Stimulated activated CD8-positive, alpha-beta memory T cell treated with anti-CD3 and anti-CD28 coated beads, Interleukin-4, amount 100 ng/mL, for 48 hours (primary cell): ENCODE measurements around the gene UMODL1.

Experiments used
- DNase-seq: peaks from one replicate; pipeline ENCODE4 v3.0.0-alpha.2; 2020

The UMODL1 gene

DNA sequence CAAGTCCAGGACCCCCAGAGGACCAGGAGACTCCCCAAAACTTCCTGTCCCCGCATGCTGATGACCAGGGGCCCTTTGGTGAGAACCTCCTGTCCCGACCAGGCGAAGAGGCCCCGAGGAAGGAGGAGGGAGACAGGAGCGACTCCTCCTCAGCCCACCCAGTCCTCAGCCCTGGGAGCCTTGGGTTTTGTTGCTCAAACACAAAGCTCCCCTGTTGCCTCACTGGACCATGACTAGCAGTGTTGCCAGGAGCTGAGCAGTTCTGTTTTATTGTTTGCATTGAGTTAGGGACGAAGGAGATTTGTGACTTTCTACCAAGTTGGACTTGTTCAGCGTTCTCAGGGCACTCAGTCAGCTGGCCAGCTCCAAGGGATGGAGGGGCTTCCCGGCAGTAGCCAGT lies 10.0 kb downstream of the UMODL1 start:
- DNase-seq, result no peak

DNA sequence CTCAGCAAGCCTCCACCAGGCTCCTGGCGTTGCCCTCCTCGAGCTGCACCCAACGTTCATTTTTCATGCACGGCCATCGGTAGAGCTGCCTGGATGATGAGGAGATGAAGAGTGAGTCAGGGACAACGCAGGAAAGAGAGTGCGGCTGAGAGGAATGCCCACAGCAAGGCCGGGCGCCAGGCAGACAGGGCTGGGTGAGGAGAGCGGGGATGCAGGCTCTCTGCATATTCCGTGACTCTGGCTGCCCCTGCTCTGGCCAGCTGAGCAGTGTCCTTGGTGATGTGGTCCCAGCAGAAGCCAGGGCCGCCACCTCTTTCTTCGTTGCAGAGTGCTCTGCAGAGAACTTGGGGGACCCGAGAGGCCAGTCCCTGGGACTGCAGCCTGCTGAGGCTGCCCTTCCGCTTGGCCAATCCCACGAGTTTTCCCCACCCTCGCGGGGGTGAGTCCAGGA lies 10.8 kb downstream of the UMODL1 start:
- no peak for DNase-seq

DNA sequence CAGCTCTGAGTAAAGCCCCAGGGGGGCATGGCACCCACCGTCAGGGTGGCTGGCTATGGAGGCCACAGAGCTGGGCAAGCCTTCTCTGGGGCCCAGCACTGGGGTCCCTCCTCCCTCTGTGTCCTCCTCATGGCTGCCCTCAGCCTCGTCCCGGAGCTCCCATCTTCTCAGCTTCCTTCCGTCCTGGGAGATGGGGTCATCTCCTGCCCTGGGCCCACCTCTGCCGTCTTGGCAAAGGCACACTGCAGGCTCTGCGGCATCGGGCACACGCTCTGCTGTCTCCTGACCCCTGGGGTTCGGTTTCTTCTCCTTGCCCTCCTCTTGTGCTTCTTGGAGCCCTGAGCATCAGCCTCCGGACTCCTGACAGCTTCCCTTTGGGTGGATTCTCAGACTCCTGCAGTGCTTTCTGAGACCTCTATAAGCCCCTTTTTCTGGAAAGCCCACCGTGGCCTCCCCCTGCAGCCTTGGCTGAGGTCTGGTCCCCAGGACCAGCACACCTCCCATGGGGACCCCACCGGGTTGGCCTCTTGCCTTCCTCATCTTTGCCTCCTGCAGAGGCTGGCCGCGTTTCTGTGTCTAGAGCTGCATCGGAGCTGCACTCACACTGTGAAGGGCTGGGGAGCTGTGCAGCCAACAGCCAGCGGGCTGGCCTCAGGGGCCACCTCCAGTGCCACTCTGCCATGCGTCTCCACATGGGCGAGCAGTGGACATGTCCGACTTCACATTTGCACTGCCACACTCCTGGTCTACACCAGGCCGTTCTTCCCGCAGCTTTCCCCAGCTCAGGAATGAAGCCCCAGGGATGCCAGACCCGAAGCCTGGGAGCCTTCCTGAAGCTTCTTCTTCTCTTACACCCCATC lies 11.6 kb downstream of the UMODL1 start:
- no peak for DNase-seq

DNA sequence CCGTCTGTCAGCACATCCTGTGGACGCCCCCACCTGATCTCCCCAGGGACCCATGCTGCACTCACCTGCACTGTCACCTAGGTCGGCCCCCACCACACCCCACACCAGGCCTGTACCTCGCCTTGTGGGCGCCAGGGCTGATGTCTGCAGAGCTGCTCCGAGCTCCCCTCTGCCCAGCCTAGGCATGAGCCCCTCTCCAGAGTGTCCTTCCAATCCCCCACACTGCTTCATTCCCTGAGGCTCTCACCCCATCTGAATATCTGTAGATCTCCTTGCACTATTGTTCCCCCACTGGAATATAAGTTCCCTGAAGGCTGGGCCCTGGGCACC lies 12.2 kb downstream of the UMODL1 start:
- no peak for DNase-seq

DNA sequence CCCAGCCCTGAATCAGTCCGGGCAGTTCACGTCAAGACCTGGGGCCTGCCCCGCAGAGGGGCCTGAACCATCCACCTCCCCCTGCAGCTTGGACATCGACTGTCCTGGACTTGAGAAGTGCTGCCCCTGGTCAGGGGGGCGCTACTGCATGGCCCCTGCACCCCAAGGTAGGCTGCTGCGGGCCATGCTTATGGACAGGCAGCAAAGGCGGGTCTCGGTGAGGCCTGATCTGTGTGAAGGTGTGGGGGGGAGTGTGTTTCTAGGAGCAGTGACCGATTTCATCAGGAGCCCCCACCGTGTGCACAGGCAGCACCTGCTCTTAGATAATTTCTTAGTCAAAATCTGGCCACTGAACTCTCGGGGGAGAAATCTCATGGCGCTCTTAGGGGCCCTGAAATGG lies 13.0 kb downstream of the UMODL1 start:
- DNase-seq, result no peak

DNA sequence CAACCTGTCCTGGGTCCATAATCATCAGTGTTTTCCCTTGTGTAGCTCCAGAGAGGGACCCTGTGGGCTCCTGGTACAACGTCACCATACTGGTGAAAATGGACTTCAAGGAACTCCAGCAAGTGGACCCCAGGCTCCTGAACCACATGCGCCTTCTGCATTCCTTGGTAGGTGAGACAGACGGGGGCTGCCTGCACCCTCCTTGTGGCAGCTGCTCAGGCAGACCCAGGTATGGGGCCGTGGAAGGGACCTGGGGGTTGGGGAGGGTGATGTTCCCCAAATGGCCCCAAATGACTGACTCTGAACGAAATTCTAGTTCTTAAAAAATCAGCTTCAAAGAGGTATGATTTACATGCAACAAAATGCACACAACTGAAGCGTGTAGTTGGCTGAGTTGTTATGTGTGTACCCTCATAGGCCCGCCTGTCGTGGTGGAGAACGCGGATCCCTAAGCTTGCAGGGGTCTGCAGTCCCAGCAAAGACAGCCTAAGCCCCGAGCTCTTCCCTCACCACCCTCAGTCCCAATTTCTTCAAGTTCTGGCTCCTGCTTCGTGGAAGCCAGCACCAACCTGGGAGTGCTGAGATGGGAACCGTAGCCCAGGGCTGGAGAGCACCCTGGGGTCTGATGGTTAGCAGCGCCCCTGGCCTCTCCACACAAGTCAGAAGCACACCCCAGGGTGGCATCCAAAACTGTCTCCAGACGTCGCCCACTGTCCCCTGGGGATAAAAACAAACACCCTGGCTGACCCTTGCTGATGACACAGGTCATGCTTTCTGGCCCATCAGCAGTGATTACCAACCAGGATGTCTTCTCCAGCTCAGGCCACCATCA lies 14.3 kb downstream of the UMODL1 start:
- no peak for DNase-seq

DNA sequence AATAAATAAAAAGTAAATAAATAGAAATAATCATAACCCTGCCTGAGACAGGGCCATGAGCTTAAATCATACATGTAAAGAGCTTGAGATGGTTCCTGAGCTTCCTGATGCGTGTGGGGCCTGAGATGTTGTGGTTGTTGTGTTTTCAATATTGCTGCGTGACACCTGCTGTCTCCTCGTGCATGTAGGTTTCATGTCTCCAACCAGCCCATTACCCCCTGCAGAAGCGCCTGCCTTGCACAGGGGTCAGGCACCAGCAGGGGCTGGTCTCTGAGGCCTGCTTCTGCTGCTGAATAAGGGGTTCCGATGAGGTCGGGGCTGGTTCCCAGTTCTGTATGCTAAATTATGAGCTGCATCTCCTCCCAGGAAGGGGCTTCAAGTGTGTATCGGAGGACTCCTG lies 15.9 kb downstream of the UMODL1 start:
- no peak for DNase-seq

DNA sequence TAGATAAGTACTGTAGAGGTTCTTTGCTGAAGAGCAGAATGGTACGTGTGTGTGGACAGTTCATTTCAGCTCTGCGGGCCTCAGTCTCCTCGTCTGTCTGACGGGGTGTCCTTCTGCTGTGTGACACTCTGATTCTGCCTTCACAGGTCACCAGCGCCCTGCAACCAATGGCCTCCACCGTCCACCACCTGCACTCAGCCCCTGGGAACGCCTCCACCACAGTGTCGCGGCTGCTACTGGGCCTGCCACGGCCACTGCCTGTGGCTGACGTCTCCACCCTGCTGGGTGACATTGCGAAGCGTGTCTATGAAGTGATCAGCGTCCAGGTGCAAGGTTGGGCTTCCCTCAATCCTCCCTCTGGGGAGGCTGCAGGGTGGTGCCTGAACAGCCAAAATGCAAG lies 17.0 kb downstream of the UMODL1 start:
- DNase-seq, result no peak

DNA sequence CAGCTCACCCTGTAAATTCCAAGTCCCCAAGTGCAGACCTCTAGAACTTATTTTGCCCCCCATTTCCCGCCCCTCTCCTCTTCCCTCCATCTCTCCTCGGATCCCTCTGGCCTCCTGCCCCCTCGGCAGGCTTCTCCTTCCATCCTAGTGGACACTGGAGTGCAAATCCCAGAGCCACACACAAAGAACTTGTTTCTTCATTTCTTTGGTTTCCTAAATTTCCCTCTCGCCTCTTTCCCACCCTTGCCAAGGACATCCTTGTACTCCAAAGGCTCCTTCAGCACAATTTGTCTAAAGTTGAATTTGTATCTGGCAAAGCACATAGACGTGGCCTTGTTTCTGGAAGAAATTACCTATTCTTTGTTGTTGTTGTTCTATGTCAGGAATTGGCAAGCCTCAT lies 17.5 kb downstream of the UMODL1 start:
- no peak for DNase-seq

DNA sequence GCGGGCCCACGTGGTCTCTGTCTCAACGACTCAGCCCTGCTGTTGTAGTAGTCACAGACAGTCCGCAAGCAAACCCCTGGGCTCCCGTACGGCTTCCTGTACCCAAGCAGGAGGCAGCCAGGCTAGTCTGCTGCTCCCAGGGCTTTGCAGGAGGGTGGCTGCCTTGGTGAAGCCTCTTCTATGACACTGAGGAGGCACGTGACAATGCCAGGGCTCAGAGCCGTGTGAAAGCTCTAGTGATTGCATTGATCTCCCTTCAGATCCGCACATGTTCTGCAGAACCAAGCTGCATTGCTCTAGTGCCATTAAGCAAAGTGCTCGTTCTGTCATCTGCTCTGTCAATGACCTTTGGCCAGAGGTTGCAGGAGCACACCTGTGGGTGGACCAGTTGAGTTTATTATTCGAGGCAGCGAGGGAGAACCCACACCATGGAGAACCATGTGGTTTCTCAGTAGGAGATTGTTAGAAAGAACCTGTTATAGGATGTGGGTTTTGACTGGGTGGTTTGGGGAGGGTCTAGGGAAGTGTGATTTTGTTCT lies 18.0 kb downstream of the UMODL1 start:
- no peak for DNase-seq

DNA sequence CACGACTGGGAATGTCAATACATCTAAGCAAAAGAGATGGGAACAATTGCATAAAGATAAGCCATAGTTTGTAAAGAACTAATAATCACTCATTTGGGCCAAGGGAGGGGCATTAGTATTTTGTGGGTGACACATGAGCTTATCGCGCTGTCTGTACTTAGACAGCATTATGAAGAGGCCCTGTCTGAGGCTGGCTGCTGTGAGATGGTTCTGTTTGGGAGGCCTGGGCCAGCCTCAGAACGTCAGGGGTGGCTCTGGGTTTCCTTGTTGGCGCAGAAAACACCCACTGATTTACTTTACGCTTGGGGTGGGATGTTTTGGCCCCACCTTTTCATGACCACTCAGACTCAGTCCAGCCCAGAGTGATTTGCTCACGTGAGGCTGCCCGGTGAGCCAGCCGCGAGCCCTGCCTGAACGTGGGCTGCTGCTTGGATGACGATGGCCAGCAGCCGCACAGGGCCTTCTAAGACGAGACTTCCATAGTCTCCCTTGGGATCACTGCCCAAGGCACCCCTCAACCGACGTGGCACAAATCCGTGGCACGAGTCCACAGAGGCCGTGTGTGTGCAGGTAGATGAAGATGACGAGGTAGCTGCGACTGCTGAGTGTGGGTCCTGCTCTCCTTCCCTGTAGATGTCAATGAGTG lies 18.7 kb downstream of the UMODL1 start:
- no peak for DNase-seq

DNA sequence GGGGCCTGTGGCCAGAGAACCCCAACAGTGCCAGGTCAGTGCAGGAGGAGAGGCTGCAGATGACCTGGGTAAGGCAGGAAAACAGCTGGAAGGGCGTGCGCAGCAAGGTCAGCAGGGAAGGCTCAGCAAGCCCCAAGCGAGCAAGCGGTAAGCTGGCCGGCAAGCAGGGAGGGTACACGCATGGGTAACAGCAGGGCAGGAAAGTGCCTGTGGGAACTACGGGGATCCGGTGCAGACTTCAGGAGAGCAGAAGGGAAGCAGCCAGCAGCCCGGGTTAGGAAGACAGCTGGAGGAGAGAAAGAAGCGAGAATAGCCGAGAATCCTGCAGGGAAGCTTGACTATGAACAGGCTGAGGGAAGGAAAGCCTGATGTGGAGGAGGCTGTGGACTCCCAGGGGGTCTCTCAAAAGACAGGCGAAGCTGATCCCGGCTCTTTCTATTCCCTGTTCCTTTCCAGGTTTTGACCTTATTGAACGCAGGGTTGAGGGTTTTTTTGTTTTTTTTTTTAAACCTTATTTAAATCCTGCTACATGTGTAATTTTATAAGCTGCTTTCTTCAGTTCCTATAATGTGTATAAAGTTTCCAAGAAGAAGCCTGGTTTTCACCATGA lies 20.9 kb downstream of the UMODL1 start:
- DNase-seq, result no peak

DNA sequence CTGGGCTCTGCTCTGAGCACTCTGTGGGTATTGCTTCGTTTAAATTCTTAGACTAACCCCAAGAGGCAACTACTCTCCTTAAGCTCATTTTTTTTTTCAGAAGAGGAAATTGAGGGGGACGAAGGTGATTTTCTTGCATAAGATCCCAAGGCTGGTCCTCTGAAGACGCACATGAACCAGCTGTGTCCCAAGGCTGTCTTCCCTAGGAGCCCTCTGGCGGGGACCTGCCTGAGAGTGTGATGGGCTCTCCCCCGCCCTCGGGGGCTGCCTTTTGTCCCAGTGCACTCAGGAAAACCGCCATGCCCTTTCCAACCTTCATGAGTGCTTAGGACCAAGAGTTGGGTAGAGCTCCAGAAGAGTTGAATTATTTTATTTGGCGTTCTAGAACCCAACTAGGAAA lies 21.7 kb downstream of the UMODL1 start:
- no peak for DNase-seq

DNA sequence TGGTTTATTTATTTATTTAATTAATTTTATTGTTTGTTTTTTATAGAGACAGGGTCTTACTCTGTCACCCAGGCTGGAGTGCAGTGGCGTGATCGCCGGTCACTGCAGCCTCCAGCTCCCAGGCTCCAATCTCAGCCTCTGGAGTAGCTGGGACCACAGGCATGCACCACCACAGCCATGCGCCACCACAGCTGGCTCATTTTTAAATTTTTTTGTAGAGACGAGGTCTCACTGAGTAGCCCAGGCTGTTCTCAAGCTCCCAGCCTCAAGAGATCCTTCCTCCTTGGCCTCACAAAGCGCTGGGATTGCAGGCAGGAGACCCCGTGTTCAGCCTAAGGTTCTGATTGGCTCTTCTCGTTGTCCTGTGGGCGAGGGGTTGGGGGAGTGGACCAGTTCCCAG lies 22.1 kb downstream of the UMODL1 start:
- DNase-seq, result no peak

DNA sequence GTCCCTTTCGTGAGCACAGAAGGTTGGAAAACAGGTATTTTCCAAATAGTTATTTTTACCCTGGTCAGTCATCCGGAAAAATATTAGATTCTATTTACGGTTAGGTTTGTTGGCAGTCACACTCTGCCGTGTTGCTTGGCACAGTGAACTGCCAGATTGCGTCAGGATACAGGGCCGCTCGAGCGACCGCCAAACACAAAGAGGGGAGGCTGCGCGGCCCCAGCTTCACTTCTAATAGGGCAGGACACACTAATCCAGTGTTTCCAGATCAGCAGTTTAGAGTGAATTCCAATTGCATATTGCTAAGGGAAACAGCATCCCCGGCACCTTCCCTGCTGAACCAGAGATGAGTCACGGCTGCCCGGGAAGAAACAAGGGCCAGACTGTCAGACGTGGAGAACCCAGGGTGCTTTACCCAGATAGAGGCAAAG lies 22.9 kb downstream of the UMODL1 start:
- DNase-seq, result no peak

DNA sequence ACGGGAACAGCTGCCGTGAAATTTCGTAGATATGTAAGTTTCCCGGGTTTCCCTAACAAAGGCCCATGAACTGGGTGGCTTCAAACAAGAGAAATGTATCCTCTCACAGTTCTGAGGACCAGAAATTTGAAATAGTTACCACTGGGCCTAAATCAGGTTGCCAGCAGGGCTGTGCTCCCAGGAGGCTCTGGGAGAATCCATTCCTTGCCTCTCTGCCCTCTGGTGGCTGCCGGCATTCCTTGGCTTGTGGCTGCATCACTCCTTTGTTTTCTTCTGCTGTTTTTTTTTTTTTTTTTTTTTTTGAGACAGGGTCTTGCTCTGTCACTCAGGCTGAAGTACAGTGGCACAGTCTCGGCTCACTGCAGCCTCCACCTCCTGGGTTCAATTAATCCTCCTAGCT lies 23.7 kb downstream of the UMODL1 start:
- no peak for DNase-seq

DNA sequence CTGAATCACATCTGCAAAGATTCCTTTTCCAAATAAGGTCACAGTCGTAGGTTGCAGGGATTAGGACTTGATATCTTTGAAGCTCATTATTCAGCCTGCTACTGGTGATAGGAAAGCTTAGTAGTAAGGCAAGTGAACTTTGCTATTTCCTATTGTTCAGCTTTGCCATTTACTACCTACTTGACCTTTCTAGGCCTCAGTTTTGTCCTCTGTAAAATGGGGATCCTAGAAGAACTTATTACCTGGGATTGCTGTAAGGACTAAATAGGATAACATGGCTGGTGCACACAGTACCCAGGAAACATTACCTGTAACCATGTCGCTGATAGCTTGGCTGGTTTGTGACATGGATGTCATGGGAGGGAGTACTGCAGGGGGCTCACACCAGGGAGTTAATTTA lies 24.5 kb downstream of the UMODL1 start:
- no peak for DNase-seq

DNA sequence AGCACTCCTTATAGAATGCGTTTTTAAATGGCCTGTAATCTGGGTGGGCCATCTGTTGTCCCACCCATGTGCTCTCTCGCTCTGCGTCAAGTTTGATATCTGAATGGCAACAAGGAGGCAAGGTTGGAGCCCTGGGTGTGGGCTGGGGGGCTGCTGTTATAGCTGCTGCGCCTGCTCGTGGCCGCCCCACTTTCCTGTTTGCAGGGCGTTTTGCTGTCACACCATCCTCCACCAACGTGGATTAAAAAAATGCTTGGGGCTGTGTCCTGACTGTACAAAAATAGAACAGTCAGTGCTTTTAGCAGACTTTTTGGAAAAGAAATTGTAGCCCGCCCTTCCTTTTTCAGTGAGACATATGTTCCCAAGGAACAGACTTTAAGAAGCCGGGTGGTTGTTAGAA lies 25.4 kb downstream of the UMODL1 start:
- DNase-seq, result no peak

DNA sequence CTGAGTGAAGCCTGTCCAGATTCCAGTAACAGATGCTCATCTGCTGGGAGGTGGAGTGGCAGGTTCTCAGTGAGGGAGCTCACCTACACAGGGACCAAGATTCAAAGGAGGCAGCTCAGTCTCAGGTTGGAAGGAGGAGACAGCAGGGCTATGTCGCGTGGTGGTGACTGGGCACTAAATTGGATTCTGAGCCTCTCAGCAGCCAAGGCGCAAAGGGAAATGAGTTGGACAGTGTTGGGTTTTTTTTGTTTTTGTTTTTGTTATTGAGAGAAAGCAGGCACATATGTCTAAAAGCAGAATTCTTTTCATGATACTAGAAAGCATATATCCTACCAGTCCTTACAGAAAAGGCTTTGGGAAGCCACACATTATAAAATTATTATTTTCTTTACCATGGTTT lies 26.2 kb downstream of the UMODL1 start:
- DNase-seq, result no peak

DNA sequence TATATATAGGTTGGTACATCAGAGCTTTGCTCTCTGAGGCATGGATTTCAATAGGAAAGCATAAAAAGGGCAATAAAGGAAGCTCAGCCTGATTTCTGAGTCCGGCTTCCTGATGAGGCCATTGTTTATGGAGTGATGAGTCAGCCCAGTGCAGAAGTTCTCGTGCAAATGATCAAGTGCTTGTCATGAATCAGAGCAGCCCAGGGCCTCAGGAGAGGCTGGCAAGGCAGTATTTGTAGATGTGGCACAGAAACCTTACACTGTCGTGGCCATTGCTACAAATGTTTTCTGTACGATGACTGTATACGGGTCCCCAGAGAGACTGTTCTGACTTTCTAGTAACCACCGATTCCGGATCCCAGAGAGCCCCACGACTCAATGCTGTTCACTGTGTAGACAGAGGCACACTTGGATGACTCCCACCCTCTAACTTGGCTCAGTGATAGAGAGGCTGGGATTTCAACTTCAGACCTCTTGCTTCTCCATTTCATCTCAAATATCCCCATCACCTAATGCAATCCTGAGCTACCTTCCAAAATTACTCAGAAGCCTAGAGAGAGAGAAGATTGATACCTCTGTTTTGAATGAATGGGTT lies 26.8 kb downstream of the UMODL1 start:
- no peak for DNase-seq

DNA sequence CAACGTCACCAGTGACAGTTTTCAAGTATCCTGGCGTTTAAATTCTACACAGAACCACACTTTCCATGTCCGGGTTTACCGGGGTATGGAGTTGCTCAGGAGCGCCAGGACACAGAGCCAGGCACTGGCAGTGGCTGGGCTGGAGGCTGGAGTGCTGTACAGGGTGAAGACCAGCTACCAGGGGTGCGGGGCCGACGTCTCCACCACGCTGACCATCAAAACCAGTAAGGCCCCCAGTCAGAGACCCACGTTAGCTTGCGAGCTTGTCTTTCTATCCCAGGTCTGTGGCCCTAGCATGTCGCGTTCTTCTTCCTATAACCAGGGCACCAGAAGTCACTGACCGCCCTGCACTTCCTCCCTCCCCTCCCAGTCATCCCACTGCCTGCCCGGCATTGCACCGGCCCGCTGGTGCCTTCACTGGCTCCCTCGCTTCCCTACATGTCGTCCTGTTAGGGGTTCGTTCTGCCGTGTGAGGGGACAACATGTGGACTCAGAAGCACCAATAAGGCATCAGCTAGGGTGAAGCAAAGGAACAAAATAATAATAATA lies 27.9 kb downstream of the UMODL1 start:
- no peak for DNase-seq

DNA sequence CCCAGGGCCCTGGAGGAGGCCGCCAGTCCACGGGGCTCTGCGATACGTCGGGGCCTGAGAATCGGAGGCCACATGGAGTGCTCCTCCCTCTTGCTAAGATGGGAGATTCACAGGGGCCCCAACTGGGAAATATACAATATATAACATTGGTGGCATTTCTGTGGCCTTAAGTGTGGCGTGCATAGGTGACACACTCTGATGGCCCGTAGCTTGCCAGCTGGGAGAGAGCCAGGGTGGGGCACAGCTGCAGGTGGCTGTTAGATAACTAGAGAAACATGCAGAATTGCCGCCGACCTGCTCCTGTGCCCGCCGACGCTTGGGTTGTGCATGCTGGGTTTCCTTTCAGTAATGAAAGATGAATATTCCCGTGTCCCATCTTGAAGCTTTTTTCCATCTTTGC lies 30.1 kb downstream of the UMODL1 start:
- DNase-seq, result no peak
